ENCODE results near the gene GNGT2. TPM values are rescaled to one million over a fixed set of nuclear protein-coding genes. Genes with fewer than 3 reads are reported as not detected.

Gene GNGT2
- total and polyA plus RNA-seq, 2 experiments from 2014 or later = not detected

DNA sequence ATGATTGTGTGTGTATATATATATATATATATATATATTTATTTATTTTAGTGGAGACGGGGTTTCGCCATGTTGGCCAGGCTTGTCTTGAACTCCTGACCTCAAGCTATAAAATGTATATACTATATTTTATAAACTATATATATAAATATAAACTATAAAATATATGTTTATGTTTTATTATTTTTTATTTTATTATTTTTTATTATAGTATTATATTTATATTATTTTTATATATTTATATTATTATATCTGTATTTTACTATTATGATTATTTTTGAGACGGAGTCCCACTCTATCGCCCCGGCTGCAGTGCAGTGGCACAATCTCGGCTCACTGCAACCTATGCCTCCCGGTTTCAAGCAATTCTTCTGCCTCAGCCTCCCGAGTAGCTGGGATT lies 30.7 kb upstream of the GNGT2 start:
- no peak overlapping the region for H3K4me2 ChIP-seq (ENCODE audit: unreplicated experiment)
- WGBS, 2 experiments (ENCODE audit: low coverage in 1 of 2, low lambda C conversion rate in 2 of 2, missing lambda C conversion rate in 2 of 2) = 76% methylated on average over 8 of the region's 8 CpGs
- no peak overlapping the region for H3K4me3 ChIP-seq
- no peaks in the 10 kb centered on the region for H3K9me3 ChIP-seq (ENCODE audit: low read depth)
- no peaks in the 10 kb centered on the region for H3F3A ChIP-seq (ENCODE audit: insufficient read depth)
- no peak overlapping the region for H2AFZ ChIP-seq
- no peaks in the 10 kb centered on the region for H3K79me2 ChIP-seq (ENCODE audit: insufficient read depth)
- no peaks in the 10 kb centered on the region for H3K9me2 ChIP-seq (ENCODE audit: insufficient read depth)
- TF ChIP-seq EZH2phosphoT487 (IDR thresholded peaks at IDR 0.05; ENCODE audit: insufficient read depth, low read depth) (no peak), EZH2 (IDR thresholded peaks at IDR 0.05; ENCODE audit: insufficient read depth, poor library complexity, severe bottlenecking) (no peak)
- DNase-seq = no peak
- in situ Hi-C loops (cut with MboI) = no loop called here
- H4K20me1 ChIP-seq (ENCODE audit: insufficient read depth) = no peaks in the 10 kb centered on the region
- H3K27ac ChIP-seq = no peak overlapping the region
- no peaks in the 10 kb centered on the region for H3K36me3 ChIP-seq (ENCODE audit: low read depth)
- no peak overlapping the region for H3K9ac ChIP-seq
- H3K4me1 ChIP-seq (ENCODE audit: insufficient read depth) = no peaks in the 10 kb centered on the region
- H3K27me3 ChIP-seq (replicated peaks; ENCODE audit: insufficient read depth) = peaks cover 7% of the 10 kb centered on the region; the same call in 1 of the 2 replicates

GRCh38 chr17:49240619-49241018 lies 30.2 kb upstream of the GNGT2 start:
- H3K36me3 ChIP-seq (ENCODE audit: low read depth) = no peaks in the 10 kb centered on the region
- H3K4me2 ChIP-seq (ENCODE audit: unreplicated experiment) = no peak overlapping the region
- no peak overlapping the region for H3K9ac ChIP-seq
- no peak overlapping the region for H3K27ac ChIP-seq
- no peaks in the 10 kb centered on the region for H4K20me1 ChIP-seq (ENCODE audit: insufficient read depth)
- no peak for DNase-seq
- no peak for TF ChIP-seq EZH2 (IDR thresholded peaks at IDR 0.05; ENCODE audit: insufficient read depth, poor library complexity, severe bottlenecking)
- TF ChIP-seq EZH2phosphoT487 (IDR thresholded peaks at IDR 0.05; ENCODE audit: insufficient read depth, low read depth) = no peak
- H3K9me2 ChIP-seq (ENCODE audit: insufficient read depth) = no peaks in the 10 kb centered on the region
- H3K79me2 ChIP-seq (ENCODE audit: insufficient read depth) = no peaks in the 10 kb centered on the region
- in situ Hi-C loops (cut with MboI) = no loop called here
- no peak overlapping the region for H2AFZ ChIP-seq
- H3K4me3 ChIP-seq = no peak overlapping the region
- WGBS, 2 experiments (ENCODE audit: low coverage in 1 of 2, low lambda C conversion rate in 2 of 2, missing lambda C conversion rate in 2 of 2) = 10 to 13% methylated on average over 1 of the region's 1 CpG
- H3K4me1 ChIP-seq (ENCODE audit: insufficient read depth) = no peaks in the 10 kb centered on the region
- peaks cover 10% of the 10 kb centered on the region; the same call in 1 of the 2 replicates for H3K27me3 ChIP-seq (replicated peaks; ENCODE audit: insufficient read depth)
- H3K9me3 ChIP-seq (ENCODE audit: low read depth) = no peaks in the 10 kb centered on the region
- H3F3A ChIP-seq (ENCODE audit: insufficient read depth) = no peaks in the 10 kb centered on the region

- H3K4me1 ChIP-seq (ENCODE audit: insufficient read depth) = no peaks in the 10 kb centered on the region
- no peak for TF ChIP-seq EZH2 (IDR thresholded peaks at IDR 0.05; ENCODE audit: insufficient read depth, poor library complexity, severe bottlenecking)
- TF ChIP-seq EZH2phosphoT487 (IDR thresholded peaks at IDR 0.05; ENCODE audit: insufficient read depth, low read depth) = no peak
- no peak overlapping the region for H2AFZ ChIP-seq
- H3K36me3 ChIP-seq (ENCODE audit: low read depth) = no peaks in the 10 kb centered on the region
- no peak overlapping the region for H3K4me3 ChIP-seq
- H3K9me3 ChIP-seq (ENCODE audit: low read depth) = no peaks in the 10 kb centered on the region
- H3K4me2 ChIP-seq (ENCODE audit: unreplicated experiment) = no peak overlapping the region
- WGBS, 2 experiments (ENCODE audit: low coverage in 1 of 2, low lambda C conversion rate in 2 of 2, missing lambda C conversion rate in 2 of 2) = 100% methylated on average over 1 of the region's 1 CpG
- no peak overlapping the region for H3K27ac ChIP-seq
- no peaks in the 10 kb centered on the region for H4K20me1 ChIP-seq (ENCODE audit: insufficient read depth)
- DNase-seq = no peak
- H3K27me3 ChIP-seq (replicated peaks; ENCODE audit: insufficient read depth) = peaks cover 12% of the 10 kb centered on the region; the same call in 1 of the 2 replicates
- no peaks in the 10 kb centered on the region for H3F3A ChIP-seq (ENCODE audit: insufficient read depth)
- no peak overlapping the region for H3K9ac ChIP-seq
- in situ Hi-C loops (cut with MboI) = no loop called here
- H3K9me2 ChIP-seq (ENCODE audit: insufficient read depth) = no peaks in the 10 kb centered on the region
- no peaks in the 10 kb centered on the region for H3K79me2 ChIP-seq (ENCODE audit: insufficient read depth)
Observed at GRCh38 chr17:49239963-49240362, 29.6 kb upstream of the GNGT2 start.

GRCh38 chr17:49235896-49236295 lies 25.5 kb upstream of the GNGT2 start:
- H3K4me2 ChIP-seq (ENCODE audit: unreplicated experiment) = no peak overlapping the region
- H3K4me1 ChIP-seq (ENCODE audit: insufficient read depth) = no peaks in the 10 kb centered on the region
- H3K9me2 ChIP-seq (ENCODE audit: insufficient read depth) = no peaks in the 10 kb centered on the region
- DNase-seq = no peak
- no peaks in the 10 kb centered on the region for H3F3A ChIP-seq (ENCODE audit: insufficient read depth)
- H3K9ac ChIP-seq = no peak overlapping the region
- no peak overlapping the region for H3K27ac ChIP-seq
- in situ Hi-C loops (cut with MboI) = no loop called here
- H4K20me1 ChIP-seq (ENCODE audit: insufficient read depth) = no peaks in the 10 kb centered on the region
- no peaks in the 10 kb centered on the region for H3K79me2 ChIP-seq (ENCODE audit: insufficient read depth)
- no peak overlapping the region for H3K4me3 ChIP-seq
- no peaks in the 10 kb centered on the region for H3K36me3 ChIP-seq (ENCODE audit: low read depth)
- TF ChIP-seq EZH2phosphoT487 (IDR thresholded peaks at IDR 0.05; ENCODE audit: insufficient read depth, low read depth) (no peak), EZH2 (IDR thresholded peaks at IDR 0.05; ENCODE audit: insufficient read depth, poor library complexity, severe bottlenecking) (no peak)
- peaks cover 12% of the 10 kb centered on the region; the same call in 1 of the 2 replicates for H3K27me3 ChIP-seq (replicated peaks; ENCODE audit: insufficient read depth)
- H2AFZ ChIP-seq = no peak overlapping the region
- H3K9me3 ChIP-seq (ENCODE audit: low read depth) = no peaks in the 10 kb centered on the region
- WGBS, 2 experiments (ENCODE audit: low coverage in 1 of 2, low lambda C conversion rate in 2 of 2, missing lambda C conversion rate in 2 of 2) = 60 to 72% methylated on average over 3 to 4 of the region's 4 CpGs
